Cerebellar cortex (tissue), 1 donor: ENCODE data around the gene CKB.

ENCODE experiments used
- DNase-seq: peaks from one replicate; pipeline ENCODE4 v3.0.0-alpha.2; 2015; ENCODE audit warnings: low spot score

CKB gene

DNA sequence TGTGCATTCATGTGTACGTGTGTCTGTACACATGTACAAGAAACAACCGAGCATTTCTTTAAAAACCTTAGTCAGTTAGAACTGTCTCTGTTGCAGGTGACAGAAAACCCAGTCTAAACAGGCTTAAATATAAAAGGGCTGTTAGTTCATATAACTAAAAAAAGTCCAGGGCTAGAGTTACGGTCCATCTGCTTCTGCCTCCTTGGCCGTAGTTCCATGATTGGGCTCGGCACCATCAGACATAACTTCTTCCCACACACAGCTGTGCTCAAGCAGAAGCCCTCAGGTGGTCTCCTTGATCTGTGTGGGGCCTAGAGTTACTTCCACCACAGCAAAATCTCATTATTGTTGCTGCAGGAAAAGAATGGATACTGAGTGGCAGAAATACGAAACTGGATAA, 34.6 kb downstream of the CKB start:
- no peak for DNase-seq

DNA sequence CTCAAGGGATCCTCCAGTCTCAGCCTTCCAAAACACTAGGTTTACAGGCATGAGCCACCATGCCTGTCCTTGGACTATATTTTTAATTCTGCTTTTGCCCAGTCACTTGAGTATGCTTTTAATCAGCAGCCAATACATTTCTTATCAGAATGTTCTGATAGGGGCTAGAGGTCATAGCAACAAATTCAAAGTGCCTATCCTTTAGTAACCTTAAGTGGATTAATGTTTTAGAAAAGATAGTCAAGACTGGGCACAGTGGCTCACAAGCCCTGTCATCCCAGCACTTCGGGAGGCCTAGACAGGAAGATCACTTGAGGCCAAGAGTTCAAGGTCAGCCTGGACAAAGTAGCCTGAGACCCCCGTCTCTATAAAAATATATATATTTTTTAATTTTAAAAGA, 37.1 kb downstream of the CKB start:
- no peak for DNase-seq

GRCh38 chr14:103483600-103483999, 39.0 kb downstream of the CKB start:
- no peak for DNase-seq

GRCh38 chr14:103480595-103480994, 42.0 kb downstream of the CKB start:
- DNase-seq = peak; percentile 43

- no peak for DNase-seq
Observed at GRCh38 chr14:103476631-103477030, 46.0 kb downstream of the CKB start.

GRCh38 chr14:103476065-103476464, 46.6 kb downstream of the CKB start:
- DNase-seq = no peak

GRCh38 chr14:103474893-103475292, 47.7 kb downstream of the CKB start:
- no peak for DNase-seq

- no peak for DNase-seq
Observed at GRCh38 chr14:103472939-103473338, 49.7 kb downstream of the CKB start.
